HUES6 (cell line): ENCODE results near the gene ACKR4.
A peak's percentile ranks its signal among the peaks of the same experiment; 100 is the strongest.

Experiments used
- H3K27ac ChIP-seq: 2 replicates; pipeline ENCODE4 v1.7.0; 2013; ENCODE audit warnings: low read depth, mild to moderate bottlenecking, low read length, inconsistent platforms
- H3K27me3 ChIP-seq: 2 replicates; pipeline ENCODE4 v1.6.1; 2013; ENCODE audit warnings: low read length; ENCODE audit not compliant: control insufficient read depth, insufficient read depth
- H3K36me3 ChIP-seq: 2 replicates; pipeline ENCODE4 v1.6.1; 2013; ENCODE audit warnings: low read length; ENCODE audit not compliant: control insufficient read depth, insufficient read depth
- H3K4me1 ChIP-seq: 2 replicates; pipeline ENCODE4 v1.6.1; 2013; ENCODE audit warnings: low read length; ENCODE audit not compliant: control insufficient read depth, insufficient read depth
- H3K4me3 ChIP-seq: 2 replicates; pipeline ENCODE4 v1.5.1; 2013; ENCODE audit warnings: low read depth, low read length
- H3K9ac ChIP-seq: one replicate; pipeline ENCODE4 v1.6.1; 2013; ENCODE audit warnings: mild to moderate bottlenecking, low read length
- H3K9me3 ChIP-seq: 2 replicates; pipeline ENCODE4 v1.6.1; 2013; ENCODE audit warnings: low read depth, low read length; ENCODE audit not compliant: control insufficient read depth, insufficient read depth

The ACKR4 gene

DNA sequence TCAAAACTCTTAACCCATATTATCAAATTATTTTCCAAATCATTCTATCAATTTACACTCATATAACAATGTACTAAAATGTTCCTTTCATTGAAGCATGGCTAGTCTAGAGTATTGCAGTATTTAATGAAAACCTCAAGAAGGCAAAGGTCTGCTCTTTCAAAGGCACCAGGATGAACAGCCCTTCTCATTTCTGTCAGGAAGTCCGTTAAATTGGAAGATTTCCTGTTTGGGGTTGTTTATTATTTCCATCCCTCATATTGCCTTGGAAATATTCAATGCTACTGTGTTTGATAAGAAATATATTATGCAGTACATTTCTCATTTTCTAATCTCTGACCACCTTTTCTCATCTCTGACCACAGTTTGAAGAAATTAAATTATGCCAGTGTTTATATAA, 25.1 kb downstream of the ACKR4 start:
- no peak overlapping the region for H3K9ac ChIP-seq
- H3K27ac ChIP-seq, result no peak overlapping the region
- no peak overlapping the region for H3K4me3 ChIP-seq
- H3K9me3 ChIP-seq, result no peaks in the 10 kb centered on the region
- H3K27me3 ChIP-seq, result no peaks in the 10 kb centered on the region
- peaks cover 16% of the 10 kb centered on the region for H3K36me3 ChIP-seq
- peaks cover 11% of the 10 kb centered on the region for H3K4me1 ChIP-seq

DNA sequence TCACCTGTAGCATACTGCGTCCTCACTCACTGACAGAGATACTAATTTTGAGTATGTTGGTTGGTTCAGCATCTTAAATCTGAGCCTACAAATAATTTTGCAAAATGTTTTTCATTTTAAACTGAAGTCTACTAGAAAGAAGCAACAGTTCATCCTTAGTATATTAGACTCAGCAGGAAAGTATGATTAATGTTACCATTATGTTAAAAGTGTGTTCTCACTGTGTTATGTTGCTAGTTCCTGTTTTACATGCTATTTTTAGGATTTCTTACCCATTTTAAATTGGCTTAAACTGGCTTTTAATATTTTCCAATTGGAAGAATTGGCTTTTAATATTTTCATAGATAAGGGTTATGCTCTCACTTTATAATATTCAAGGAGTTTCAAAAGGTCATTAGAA, 25.7 kb downstream of the ACKR4 start:
- H3K4me1 ChIP-seq, result peaks cover 13% of the 10 kb centered on the region
- H3K36me3 ChIP-seq, result peaks cover 21% of the 10 kb centered on the region
- H3K4me3 ChIP-seq, result no peak overlapping the region
- H3K9ac ChIP-seq, result no peak overlapping the region
- H3K27me3 ChIP-seq, result no peaks in the 10 kb centered on the region
- no peak overlapping the region for H3K27ac ChIP-seq
- H3K9me3 ChIP-seq, result no peaks in the 10 kb centered on the region

DNA sequence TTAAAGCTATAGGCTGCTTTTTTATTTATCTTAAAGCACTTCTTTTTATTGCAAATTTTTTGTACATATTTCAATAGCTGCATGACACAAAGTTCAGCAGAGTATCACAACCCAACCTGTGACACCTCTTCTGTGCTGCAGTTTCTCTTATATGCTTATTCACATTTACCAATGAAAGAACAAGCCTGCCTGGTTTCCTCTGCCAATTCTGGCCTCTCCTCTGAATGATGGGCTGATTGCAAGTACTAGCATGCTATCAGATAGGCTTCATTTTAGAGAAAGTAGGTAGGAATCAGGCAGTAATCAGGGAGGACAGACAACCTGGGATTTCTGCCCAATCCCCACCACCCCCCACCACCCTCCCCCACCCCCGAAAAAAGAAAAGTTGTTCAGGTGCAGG, 26.6 kb downstream of the ACKR4 start:
- peaks cover 27% of the 10 kb centered on the region for H3K36me3 ChIP-seq
- H3K9ac ChIP-seq, result no peak overlapping the region
- no peaks in the 10 kb centered on the region for H3K9me3 ChIP-seq
- no peak overlapping the region for H3K27ac ChIP-seq
- H3K4me3 ChIP-seq, result no peak overlapping the region
- peaks cover 13% of the 10 kb centered on the region for H3K4me1 ChIP-seq
- H3K27me3 ChIP-seq, result no peaks in the 10 kb centered on the region

DNA sequence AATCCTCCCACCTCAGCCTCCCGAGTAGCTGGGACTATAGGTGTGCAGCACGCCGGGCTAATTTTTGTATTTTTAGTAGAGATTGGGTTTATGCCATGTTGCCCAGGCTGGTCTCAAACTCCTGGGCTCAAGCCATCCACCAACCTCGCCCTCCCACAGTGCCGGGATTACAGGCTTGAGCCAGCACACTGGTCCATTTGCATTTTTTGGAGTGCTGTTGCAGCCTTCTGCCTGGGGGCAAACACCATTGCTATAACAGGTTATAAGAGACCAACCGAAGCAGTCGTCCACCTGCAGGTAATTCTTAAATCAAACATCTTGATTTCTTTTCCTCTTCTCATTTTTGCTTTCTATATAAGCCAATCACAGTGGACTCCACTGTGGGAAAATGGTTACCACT, 27.7 kb downstream of the ACKR4 start:
- Histone ChIP-seq H3K9ac (no peak overlapping the region), H3K4me3 (no peak overlapping the region), H3K27ac (no peak overlapping the region), H3K9me3 (no peaks in the 10 kb centered on the region), H3K4me1 (peaks cover 13% of the 10 kb centered on the region), H3K36me3 (peaks cover 27% of the 10 kb centered on the region), H3K27me3 (no peaks in the 10 kb centered on the region)

DNA sequence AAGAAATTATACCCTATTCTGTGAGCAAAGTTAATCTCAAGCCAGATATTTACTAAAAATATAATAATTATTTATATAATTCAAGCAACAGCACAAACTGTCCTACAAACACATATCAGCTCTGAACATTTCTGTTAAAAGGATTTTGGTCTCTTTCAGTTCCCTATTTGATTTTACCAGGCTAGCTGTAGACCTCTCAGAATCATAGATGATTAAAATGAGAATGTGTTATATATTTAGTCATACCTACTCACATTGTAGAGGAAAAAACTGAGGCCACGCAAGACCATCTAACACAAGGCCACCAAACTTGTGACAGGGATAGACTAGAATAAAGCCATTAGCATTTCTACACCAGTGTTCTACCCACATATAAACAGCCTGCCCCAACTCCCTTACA, 28.5 kb downstream of the ACKR4 start:
- 0 out of 2 replicates have a peak overlapping the region, but pooled peaks have one; percentile 95 for H3K27ac ChIP-seq
- peaks cover 13% of the 10 kb centered on the region for H3K4me1 ChIP-seq
- no peaks in the 10 kb centered on the region for H3K9me3 ChIP-seq

DNA sequence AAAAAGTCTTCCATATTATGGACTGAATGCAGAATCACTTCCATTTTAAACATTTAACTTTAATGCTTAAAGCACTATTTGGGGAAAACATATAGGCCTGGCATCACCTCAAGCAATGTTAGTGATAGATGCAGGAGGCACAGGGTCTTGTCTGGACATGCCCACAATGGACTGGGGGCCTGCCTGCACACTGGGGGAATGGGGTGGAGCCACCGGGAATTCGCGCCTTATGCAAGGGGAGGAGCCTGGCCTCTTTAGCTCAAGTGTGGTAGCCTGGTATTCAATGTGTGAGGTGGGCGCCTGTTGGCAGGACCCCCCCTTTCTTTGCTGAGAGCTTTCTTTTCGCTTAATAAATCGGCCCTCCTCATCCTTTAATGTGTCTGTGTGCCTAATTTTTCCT, 29.9 kb downstream of the ACKR4 start:
- no peak overlapping the region for H3K9ac ChIP-seq
- peaks cover 27% of the 10 kb centered on the region for H3K36me3 ChIP-seq
- no peak overlapping the region for H3K4me3 ChIP-seq
- H3K9me3 ChIP-seq, result no peaks in the 10 kb centered on the region
- H3K27ac ChIP-seq, result peak overlapping the region; percentile 95
- H3K4me1 ChIP-seq, result peaks cover 13% of the 10 kb centered on the region
- no peaks in the 10 kb centered on the region for H3K27me3 ChIP-seq

More for the DNA sequence above, 28.5 kb downstream of the ACKR4 start:
- Histone ChIP-seq H3K9ac (no peak overlapping the region), H3K27me3 (no peaks in the 10 kb centered on the region), H3K36me3 (peaks cover 27% of the 10 kb centered on the region), H3K4me3 (no peak overlapping the region)

DNA sequence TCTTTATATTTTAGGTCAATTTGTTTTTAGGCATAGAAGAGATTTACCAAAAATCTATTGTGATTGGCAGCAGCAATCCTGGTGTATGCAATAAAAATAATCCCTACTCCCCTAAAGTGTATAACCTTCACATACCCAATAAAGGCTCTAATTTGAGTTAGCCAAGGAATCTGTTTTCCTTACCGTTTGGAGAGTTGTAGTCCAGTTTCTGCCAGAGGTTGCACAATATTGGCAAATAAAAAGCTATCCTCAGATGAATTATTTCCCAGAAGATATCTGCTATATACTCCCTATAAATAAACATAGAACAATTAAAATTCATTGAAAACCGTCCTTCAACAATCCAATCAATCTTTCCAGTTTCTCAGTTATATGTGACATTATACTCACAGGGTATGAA, 31.1 kb downstream of the ACKR4 start:
- Histone ChIP-seq H3K4me3 (no peak overlapping the region), H3K36me3 (peaks cover 25% of the 10 kb centered on the region), H3K27ac (no peak overlapping the region), H3K9me3 (no peaks in the 10 kb centered on the region), H3K27me3 (no peaks in the 10 kb centered on the region), H3K9ac (no peak overlapping the region), H3K4me1 (peaks cover 13% of the 10 kb centered on the region)

DNA sequence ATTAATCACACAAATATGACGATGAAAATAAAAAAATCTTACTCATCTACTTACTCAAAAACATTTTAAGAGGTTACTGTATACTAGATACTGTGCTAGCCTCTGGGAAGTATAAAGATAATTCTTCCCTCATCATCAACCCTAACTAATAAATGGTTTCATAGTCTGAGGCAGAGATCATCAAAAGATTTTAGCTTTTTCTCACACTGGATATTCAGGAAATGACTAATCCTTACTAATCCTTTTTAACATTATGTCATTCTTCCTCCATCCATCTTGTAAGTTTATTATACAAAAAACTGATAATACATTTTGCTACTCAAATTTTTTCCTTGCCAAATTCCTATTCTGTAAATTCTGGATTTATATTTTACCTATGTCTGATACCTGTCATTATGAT, 32.9 kb downstream of the ACKR4 start:
- H3K4me3 ChIP-seq, result no peak overlapping the region
- no peak overlapping the region for H3K27ac ChIP-seq
- H3K9ac ChIP-seq, result no peak overlapping the region
- no peaks in the 10 kb centered on the region for H3K9me3 ChIP-seq
- peaks cover 13% of the 10 kb centered on the region for H3K4me1 ChIP-seq
- H3K36me3 ChIP-seq, result peaks cover 25% of the 10 kb centered on the region
- no peaks in the 10 kb centered on the region for H3K27me3 ChIP-seq

DNA sequence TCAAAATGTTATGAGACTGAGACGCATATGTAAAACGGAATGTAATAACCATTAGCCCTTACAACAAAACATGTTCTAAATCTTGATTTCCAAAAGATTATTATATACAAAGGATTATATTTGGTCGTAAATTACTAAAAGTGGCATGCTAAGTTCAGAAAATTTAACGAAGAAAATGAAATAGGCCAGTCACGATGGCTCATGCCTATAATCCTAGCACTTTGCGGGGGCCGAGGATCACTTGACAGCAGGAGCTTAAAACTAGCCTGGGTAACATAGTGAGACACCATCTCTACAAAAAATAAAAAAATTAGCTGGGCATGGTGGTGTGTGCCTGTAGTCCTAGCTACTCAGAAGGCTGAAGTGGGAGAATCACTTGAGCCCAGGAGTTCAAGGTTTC, 33.5 kb downstream of the ACKR4 start:
- H3K27ac ChIP-seq, result no peak overlapping the region

DNA sequence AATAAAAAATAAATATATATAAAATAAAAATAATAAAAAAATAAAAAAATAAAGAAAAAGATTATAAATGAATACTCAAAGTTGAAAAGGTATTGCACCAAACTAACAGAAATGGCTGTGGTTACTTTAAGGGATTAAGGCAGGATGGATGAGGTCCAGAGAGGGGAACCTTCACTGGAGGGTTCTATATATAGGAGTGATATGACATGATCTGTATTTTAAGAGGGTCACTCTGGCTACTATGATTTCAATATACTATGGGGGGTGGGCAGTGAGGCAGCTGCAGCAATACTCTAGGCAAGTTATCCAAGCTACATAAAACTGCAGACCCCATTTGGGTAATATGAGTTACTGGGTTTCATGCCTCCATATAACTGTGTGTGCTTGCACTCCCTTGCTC, 38.0 kb downstream of the ACKR4 start:
- H3K36me3 ChIP-seq, result peaks cover 16% of the 10 kb centered on the region
- no peaks in the 10 kb centered on the region for H3K9me3 ChIP-seq
- no peak overlapping the region for H3K27ac ChIP-seq
- no peak overlapping the region for H3K9ac ChIP-seq
- no peaks in the 10 kb centered on the region for H3K4me1 ChIP-seq
- H3K27me3 ChIP-seq, result no peaks in the 10 kb centered on the region
- H3K4me3 ChIP-seq, result no peak overlapping the region

More for the DNA sequence above, 33.5 kb downstream of the ACKR4 start:
- H3K27me3 ChIP-seq, result no peaks in the 10 kb centered on the region
- peaks cover 25% of the 10 kb centered on the region for H3K36me3 ChIP-seq
- H3K4me1 ChIP-seq, result peaks cover 13% of the 10 kb centered on the region
- H3K4me3 ChIP-seq, result no peak overlapping the region
- no peak overlapping the region for H3K9ac ChIP-seq
- no peaks in the 10 kb centered on the region for H3K9me3 ChIP-seq

DNA sequence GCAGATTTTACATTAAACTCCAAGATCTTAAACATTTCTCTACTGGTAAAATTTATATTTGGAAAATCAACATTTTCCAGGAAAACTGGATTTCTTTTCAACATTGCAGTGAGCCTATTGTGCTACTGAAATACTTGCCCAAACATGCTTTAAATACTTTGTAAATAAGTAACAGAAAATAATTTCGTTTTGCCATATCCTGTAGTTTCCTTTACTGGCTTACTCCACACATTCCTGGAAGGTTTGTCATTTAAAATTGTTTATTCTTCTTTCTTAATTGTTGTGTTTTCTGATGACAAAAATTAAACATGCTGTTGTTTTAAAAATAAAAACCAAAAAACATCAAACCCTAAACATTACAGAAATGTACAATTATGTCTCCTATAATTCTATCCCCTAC, 40.5 kb downstream of the ACKR4 start:
- H3K36me3 ChIP-seq, result peaks cover 21% of the 10 kb centered on the region
- H3K9ac ChIP-seq, result no peak overlapping the region
- H3K9me3 ChIP-seq, result no peaks in the 10 kb centered on the region
- no peak overlapping the region for H3K27ac ChIP-seq
- no peak overlapping the region for H3K4me3 ChIP-seq
- no peaks in the 10 kb centered on the region for H3K4me1 ChIP-seq
- no peaks in the 10 kb centered on the region for H3K27me3 ChIP-seq

DNA sequence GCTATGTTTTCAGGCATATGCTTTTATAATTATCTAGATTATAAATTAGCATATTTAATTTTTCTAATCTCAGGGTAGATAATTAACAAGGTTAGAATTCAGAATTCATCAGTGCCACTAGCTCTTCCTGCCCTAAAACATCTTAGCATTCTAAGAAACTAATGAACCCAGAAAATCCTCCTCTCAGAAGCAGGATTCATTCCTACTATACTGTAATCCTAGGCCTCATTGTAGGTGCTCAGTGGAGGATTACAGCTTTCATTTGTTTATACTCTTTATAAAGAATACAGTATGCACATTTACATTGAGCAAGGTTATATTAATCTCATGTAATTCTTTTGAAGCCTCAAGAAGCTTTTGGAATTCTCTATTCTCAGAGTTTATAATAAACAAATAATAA, 41.6 kb downstream of the ACKR4 start:
- Histone ChIP-seq H3K36me3 (peaks cover 21% of the 10 kb centered on the region), H3K4me3 (no peak overlapping the region), H3K27ac (no peak overlapping the region), H3K27me3 (no peaks in the 10 kb centered on the region), H3K9me3 (no peaks in the 10 kb centered on the region), H3K9ac (no peak overlapping the region), H3K4me1 (no peaks in the 10 kb centered on the region)
